OCI-LY3 (cell line): ENCODE measurements around the gene XPNPEP3.
A peak's percentile ranks its signal among the peaks of the same experiment; 100 is the strongest.

ENCODE experiments used
- H2AFZ ChIP-seq: fragments of 200-600, 300-600 bp; shearing (Covaris generic); 2 replicates; pipeline ENCODE4 v1.6.0; 2014; ENCODE audit warnings: antibody characterized with exemption, low read depth, low read length
- H3K27ac ChIP-seq: fragments of 200-600, 300-600 bp; sonication (generic); 2 replicates; pipeline ENCODE4 v1.5.1; 2014; ENCODE audit warnings: mild to moderate bottlenecking, low read length, moderate library complexity, mixed read lengths
- H3K27me3 ChIP-seq: fragments of 200-600, 300-600 bp; sonication (generic); 2 replicates; pipeline ENCODE4 v1.6.1; 2014; ENCODE audit warnings: low read depth, low read length, mixed read lengths
- H3K36me3 ChIP-seq: fragments of 200-600, 300-600 bp; sonication (generic); replicated peaks from 2 replicates; pipeline ENCODE3; 2014; ENCODE audit warnings: low read depth, low read length, mixed read lengths
- H3K4me1 ChIP-seq: fragments of 300-600, 200-600 bp; sonication (generic); 2 replicates; pipeline ENCODE4 v1.6.1; 2014; ENCODE audit warnings: low read length, mixed read lengths
- H3K4me2 ChIP-seq: fragments of 200-600, 300-600 bp; sonication (generic); 2 replicates; pipeline ENCODE4 v1.6.1; 2014; ENCODE audit warnings: low read length, mixed read lengths
- H3K4me3 ChIP-seq: fragments of 300-600, 200-600 bp; sonication (generic); 2 replicates; pipeline ENCODE4 v1.5.1; 2014; ENCODE audit warnings: antibody characterized with exemption, mild to moderate bottlenecking, low read length, moderate library complexity
- H3K79me2 ChIP-seq: fragments of 300-600, 200-600 bp; shearing (Covaris generic); 2 replicates; pipeline ENCODE4 v1.6.1; 2014; ENCODE audit warnings: mild to moderate bottlenecking, low read length, mixed read lengths
- H3K9ac ChIP-seq: fragments of 300-600, 200-600 bp; shearing (Covaris generic); 2 replicates; pipeline ENCODE4 v1.6.0; 2014; ENCODE audit warnings: mild to moderate bottlenecking, low read length, moderate library complexity
- H3K9me3 ChIP-seq: fragments of 200-600, 300-600 bp; shearing (Covaris generic); 2 replicates; pipeline ENCODE4 v1.6.1; 2014; ENCODE audit warnings: low read length, mixed read lengths; ENCODE audit not compliant: insufficient read depth
- H4K20me1 ChIP-seq: fragments of 200-600, 300-600 bp; sonication (generic); 2 replicates; pipeline ENCODE4 v1.6.1; 2016; ENCODE audit warnings: low read length, mixed read lengths; ENCODE audit not compliant: insufficient read depth
- CTCF ChIP-seq: fragments of 200-600, 300-600 bp; sonication (generic); IDR thresholded peaks from 2 replicates; pipeline ENCODE4 v1.5.1; 2014; ENCODE audit warnings: antibody characterized with exemption, low read length, low read depth
- EZH2phosphoT487 ChIP-seq: fragments of 200-600 bp; shearing (Covaris generic); IDR thresholded peaks from 2 replicates; pipeline ENCODE4 v1.6.1; 2018; ENCODE audit warnings: antibody characterized with exemption, mixed run types, low read depth

XPNPEP3 gene

GRCh38 chr22:40967111-40967760, 110.3 kb downstream of the XPNPEP3 start:
- Histone ChIP-seq H3K79me2 (peaks cover 18% of the 10 kb centered on the region), H3K27me3 (no peaks in the 10 kb centered on the region), H3K4me1 (peaks cover 17% of the 10 kb centered on the region), H3K4me3 (no peak overlapping the region), H3K27ac (no peak overlapping the region), H4K20me1 (0 out of 2 replicates have a peak, but pooled peaks cover 2% of the 10 kb centered on the region), H3K9me3 (no peaks in the 10 kb centered on the region), H3K4me2 (no peak overlapping the region), H3K9ac (no peak overlapping the region), H3K36me3 (peaks cover 48% of the 10 kb centered on the region), H2AFZ (no peak overlapping the region)
- TF ChIP-seq EZH2phosphoT487: no peak
- no peak for TF ChIP-seq CTCF

- peak overlapping the region; percentile 18; the same call in 1 of the 2 replicates for H3K27ac ChIP-seq
- H3K4me2 ChIP-seq: no peak overlapping the region
- H2AFZ ChIP-seq: no peak overlapping the region
- no peak overlapping the region for H3K9ac ChIP-seq
- H3K4me3 ChIP-seq: no peak overlapping the region
- H3K9me3 ChIP-seq: no peaks in the 10 kb centered on the region
- no peaks in the 10 kb centered on the region for H3K79me2 ChIP-seq
- peaks cover 20% of the 10 kb centered on the region for H3K4me1 ChIP-seq
- H3K27me3 ChIP-seq: no peaks in the 10 kb centered on the region
- no peaks in the 10 kb centered on the region for H4K20me1 ChIP-seq
- no peak for TF ChIP-seq EZH2phosphoT487
- no peak for TF ChIP-seq CTCF
- peaks cover 29% of the 10 kb centered on the region for H3K36me3 ChIP-seq
Measured at GRCh38 chr22:40972587-40972986, 115.6 kb downstream of the XPNPEP3 start.

- TF ChIP-seq CTCF (no peak), EZH2phosphoT487 (no peak)
- peaks cover 29% of the 10 kb centered on the region for H3K36me3 ChIP-seq
Measured at GRCh38 chr22:40973144-40973543, 116.2 kb downstream of the XPNPEP3 start.

GRCh38 chr22:40975366-40975765, 118.4 kb downstream of the XPNPEP3 start:
- Histone ChIP-seq H3K36me3 (peaks cover 19% of the 10 kb centered on the region), H3K4me2 (no peak overlapping the region), H3K27ac (no peak overlapping the region), H3K4me3 (no peak overlapping the region), H2AFZ (no peak overlapping the region), H3K27me3 (no peaks in the 10 kb centered on the region), H4K20me1 (no peaks in the 10 kb centered on the region), H3K4me1 (peaks cover 19% of the 10 kb centered on the region), H3K9ac (no peak overlapping the region), H3K9me3 (no peaks in the 10 kb centered on the region), H3K79me2 (no peaks in the 10 kb centered on the region)
- TF ChIP-seq CTCF (no peak), EZH2phosphoT487 (no peak)

More at GRCh38 chr22:40973144-40973543, 116.2 kb downstream of the XPNPEP3 start:
- H3K79me2 ChIP-seq: no peaks in the 10 kb centered on the region
- no peaks in the 10 kb centered on the region for H3K9me3 ChIP-seq
- H2AFZ ChIP-seq: no peak overlapping the region
- no peak overlapping the region for H3K4me2 ChIP-seq
- H3K4me1 ChIP-seq: peaks cover 20% of the 10 kb centered on the region
- no peak overlapping the region for H3K27ac ChIP-seq
- H3K4me3 ChIP-seq: no peak overlapping the region
- no peaks in the 10 kb centered on the region for H4K20me1 ChIP-seq
- H3K9ac ChIP-seq: no peak overlapping the region
- no peaks in the 10 kb centered on the region for H3K27me3 ChIP-seq
